ENCODE measurements around the gene ATP11C. TPM values are rescaled to one million over a fixed set of nuclear protein-coding genes. Genes with fewer than 3 reads are reported as not detected.

Gene ATP11C
- total RNA-seq, 4 donors from 2014 or later: 5.9 to 24.4 (median 14.9) TPM

DNA sequence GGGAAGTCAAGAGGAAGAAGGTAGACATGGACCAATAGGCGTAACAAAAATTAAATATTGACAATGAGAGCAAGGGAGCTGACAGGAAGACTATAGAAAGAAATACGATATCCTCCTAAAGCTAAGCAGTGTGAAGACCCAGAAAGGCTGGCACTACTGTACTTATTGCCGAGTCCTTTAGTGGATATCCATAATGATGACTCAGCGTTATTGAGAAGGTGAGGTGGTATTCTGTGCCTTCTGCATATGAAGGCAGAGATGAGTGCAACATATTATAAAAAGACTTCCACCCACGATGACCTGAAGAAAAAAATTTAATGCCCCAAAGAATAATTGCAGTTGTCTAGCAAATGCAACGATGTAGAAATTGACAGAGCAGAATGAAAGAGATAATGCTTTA lies 211.9 kb downstream of the ATP11C start:
- intact Hi-C loops (cut with DNase I): no loop called here

DNA sequence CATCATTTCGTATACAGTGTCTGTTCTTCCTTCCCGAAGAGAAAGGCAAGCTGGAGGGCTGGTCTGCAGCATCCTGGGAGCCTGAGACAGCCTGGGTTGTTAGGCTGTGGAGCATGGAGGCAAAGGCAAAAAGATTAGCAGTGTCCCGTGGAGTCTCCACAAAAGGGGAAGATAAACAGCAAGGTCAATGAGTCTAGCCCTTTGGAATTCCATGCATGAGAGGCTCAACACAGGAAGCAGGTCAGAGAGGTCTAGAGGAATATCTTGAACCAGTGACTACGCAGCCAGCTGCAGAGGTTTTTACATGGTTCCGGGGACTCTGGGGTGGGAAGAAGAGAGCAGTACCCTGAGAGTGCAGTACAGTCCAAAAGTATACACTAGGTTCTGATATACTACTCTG lies 212.7 kb downstream of the ATP11C start:
- H3K9me3 ChIP-seq: no peaks in the 10 kb centered on the region
- no peaks in the 10 kb centered on the region for H3K27me3 ChIP-seq
- H3K36me3 ChIP-seq: no peaks in the 10 kb centered on the region
- TF ChIP-seq, protein P1, sequence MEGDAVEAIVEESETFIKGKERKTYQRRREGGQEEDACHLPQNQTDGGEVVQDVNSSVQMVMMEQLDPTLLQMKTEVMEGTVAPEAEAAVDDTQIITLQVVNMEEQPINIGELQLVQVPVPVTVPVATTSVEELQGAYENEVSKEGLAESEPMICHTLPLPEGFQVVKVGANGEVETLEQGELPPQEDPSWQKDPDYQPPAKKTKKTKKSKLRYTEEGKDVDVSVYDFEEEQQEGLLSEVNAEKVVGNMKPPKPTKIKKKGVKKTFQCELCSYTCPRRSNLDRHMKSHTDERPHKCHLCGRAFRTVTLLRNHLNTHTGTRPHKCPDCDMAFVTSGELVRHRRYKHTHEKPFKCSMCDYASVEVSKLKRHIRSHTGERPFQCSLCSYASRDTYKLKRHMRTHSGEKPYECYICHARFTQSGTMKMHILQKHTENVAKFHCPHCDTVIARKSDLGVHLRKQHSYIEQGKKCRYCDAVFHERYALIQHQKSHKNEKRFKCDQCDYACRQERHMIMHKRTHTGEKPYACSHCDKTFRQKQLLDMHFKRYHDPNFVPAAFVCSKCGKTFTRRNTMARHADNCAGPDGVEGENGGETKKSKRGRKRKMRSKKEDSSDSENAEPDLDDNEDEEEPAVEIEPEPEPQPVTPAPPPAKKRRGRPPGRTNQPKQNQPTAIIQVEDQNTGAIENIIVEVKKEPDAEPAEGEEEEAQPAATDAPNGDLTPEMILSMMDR (IDR thresholded peaks at IDR 0.05): no peak
- no peak overlapping the region for H3K27ac ChIP-seq
- intact Hi-C loops (cut with DNase I): no loop called here
- DNase-seq: no peak
- no peaks in the 10 kb centered on the region for H3K4me1 ChIP-seq
- 30 to 73% methylated on average over 3 to 5 of the region's 5 CpGs for WGBS, 2 donors
- H3K4me3 ChIP-seq: no peak overlapping the region

More for the DNA sequence above, 211.9 kb downstream of the ATP11C start:
- no peaks in the 10 kb centered on the region for H3K36me3 ChIP-seq
- WGBS, 2 donors: 75 to 80% methylated on average over 6 of the region's 6 CpGs
- no peaks in the 10 kb centered on the region for H3K4me1 ChIP-seq
- TF ChIP-seq, protein P1 (IDR thresholded peaks at IDR 0.05): no peak
- TF ChIP-seq POLR2A (IDR thresholded peaks at IDR 0.05): no peak
- H3K27me3 ChIP-seq: no peaks in the 10 kb centered on the region
- no peak overlapping the region for H3K4me3 ChIP-seq
- H3K27ac ChIP-seq: no peak overlapping the region
- DNase-seq: no peak
- no peaks in the 10 kb centered on the region for H3K9me3 ChIP-seq

DNA sequence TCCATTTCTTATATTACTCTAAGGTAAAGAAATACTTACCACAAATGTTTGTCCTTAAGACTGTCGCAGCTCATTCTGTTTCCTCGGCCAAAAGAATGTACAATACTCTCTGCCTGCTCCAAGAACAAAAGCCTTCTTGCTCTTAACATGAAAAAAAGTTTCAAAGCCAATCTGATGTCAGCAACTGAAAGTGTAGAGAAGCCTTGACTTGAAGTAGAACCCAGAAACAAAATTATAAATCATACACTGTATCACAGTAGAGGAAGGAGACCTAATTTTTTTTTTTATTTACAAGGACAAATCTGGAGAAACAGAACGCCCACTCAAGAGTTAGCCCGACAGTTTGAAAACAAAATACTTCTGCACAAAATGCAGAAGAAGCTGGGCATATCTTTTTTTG lies 224.8 kb downstream of the ATP11C start, which contains the start of gene MCF2:
TSS of gene MCF2 (minus strand) at position 101 of the 400 bp plus-strand sequence. CDS start 56,423 bp downstream, outside the sequence.
- 76 to 82% methylated on average over 4 of the region's 4 CpGs for WGBS, 2 donors
- H3K36me3 ChIP-seq: no peaks in the 10 kb centered on the region
- no peak within 1 kb of the TSS for H3K27ac ChIP-seq
- no peaks in the 10 kb centered on the region for H3K4me1 ChIP-seq
- H3K27me3 ChIP-seq: no peaks in the 10 kb centered on the region
- no peak within 1 kb of the TSS for H3K4me3 ChIP-seq
- no peak for DNase-seq
- no peaks in the 10 kb centered on the region for H3K9me3 ChIP-seq
- TF ChIP-seq POLR2A (IDR thresholded peaks at IDR 0.05): no peak
- TF ChIP-seq, protein P1 (IDR thresholded peaks at IDR 0.05): no peak
- intact Hi-C loops (cut with DNase I): no loop called here

DNA sequence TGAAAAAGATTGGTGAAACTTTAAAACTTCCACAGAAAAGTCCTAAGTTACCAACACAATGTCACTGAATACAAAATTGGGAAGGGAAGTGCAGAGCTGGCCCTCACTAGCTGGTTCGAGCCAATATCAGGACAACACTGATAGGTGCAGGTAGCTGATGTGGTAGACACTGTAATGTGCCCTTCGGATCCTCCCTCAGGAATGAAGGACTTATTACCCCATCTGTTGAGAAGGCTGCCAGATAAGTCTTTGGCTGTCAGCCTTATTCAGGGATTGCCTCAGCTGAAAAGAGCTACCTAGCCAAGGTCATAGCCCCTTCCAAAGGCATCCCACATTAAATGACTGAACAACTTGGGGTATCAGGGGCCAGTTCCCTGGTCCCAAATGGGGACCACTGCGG lies 230.2 kb downstream of the ATP11C start:
- no peaks in the 10 kb centered on the region for H3K4me1 ChIP-seq
- H3K27me3 ChIP-seq: no peaks in the 10 kb centered on the region
- intact Hi-C loops (cut with DNase I): no loop called here
- no peaks in the 10 kb centered on the region for H3K9me3 ChIP-seq
- H3K4me3 ChIP-seq: no peak overlapping the region
- 82 to 83% methylated on average over 2 to 3 of the region's 3 CpGs for WGBS, 2 donors
- H3K36me3 ChIP-seq: no peaks in the 10 kb centered on the region
- DNase-seq: no peak
- no peak overlapping the region for H3K27ac ChIP-seq
- TF ChIP-seq, protein P1 (IDR thresholded peaks at IDR 0.05): no peak
- no peak for TF ChIP-seq POLR2A (IDR thresholded peaks at IDR 0.05)

DNA sequence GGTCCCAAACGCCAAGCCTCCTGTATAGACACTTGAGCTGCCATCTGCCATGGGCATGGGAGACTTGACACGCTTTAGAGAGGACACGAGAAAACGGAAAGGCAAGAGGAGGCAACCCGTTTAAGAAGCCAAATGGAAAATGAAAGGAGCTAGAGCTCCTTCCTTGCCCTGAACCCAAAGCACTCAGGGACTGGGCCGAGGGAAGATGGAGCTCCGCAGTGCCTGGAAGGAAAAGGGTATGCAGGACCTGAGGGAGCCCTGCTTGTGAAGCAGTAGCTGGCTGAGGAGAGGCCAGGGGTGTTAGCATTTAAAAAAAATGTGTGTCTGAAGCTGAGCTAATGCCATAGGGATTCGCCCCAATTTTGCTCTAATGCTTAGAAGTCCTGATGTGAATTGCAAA lies 239.9 kb downstream of the ATP11C start:
- H3K27ac ChIP-seq: no peak overlapping the region
- 56 to 73% methylated on average over 2 to 8 of the region's 8 CpGs for WGBS, 2 donors
- no peaks in the 10 kb centered on the region for H3K9me3 ChIP-seq
- TF ChIP-seq, protein P1 (IDR thresholded peaks at IDR 0.05): no peak
- no peak for TF ChIP-seq POLR2A (IDR thresholded peaks at IDR 0.05)
- intact Hi-C loops (cut with DNase I): no loop called here
- H3K27me3 ChIP-seq: peaks cover 0 to 18% (median 0%) of the 10 kb centered on the region in 4 donors
- peaks cover 0 to 16% (median 3%) of the 10 kb centered on the region in 3 donors for H3K4me1 ChIP-seq
- H3K4me3 ChIP-seq: peak overlapping the region in 2 of 4 donors; percentile 41 to 53
- no peak for DNase-seq
- H3K36me3 ChIP-seq: no peaks in the 10 kb centered on the region
